Stomach smooth muscle (tissue), 2 donors: ENCODE results near the gene DPYSL5.

Experiments
- H3K27ac ChIP-seq: one replicate; pipeline ENCODE4 v1.7.0; 2013; ENCODE audit warnings: mild to moderate bottlenecking, low read length, inconsistent platforms
- H3K27me3 ChIP-seq, 2 donors: one replicate each; pipeline ENCODE4 v1.7.0; 2013; ENCODE audit warnings: low read length in 2 of 2; ENCODE audit not compliant: insufficient read depth in 2 of 2, control insufficient read depth in 1 of 2
- H3K36me3 ChIP-seq, 2 donors: one replicate each; pipeline ENCODE4 v1.7.0; 2013; ENCODE audit warnings: low read length in 2 of 2; ENCODE audit not compliant: control insufficient read depth in 2 of 2, insufficient read depth in 2 of 2
- H3K4me1 ChIP-seq: one replicate; pipeline ENCODE4 v1.7.0; 2013; ENCODE audit warnings: low read length; ENCODE audit not compliant: control insufficient read depth, insufficient read depth
- H3K4me3 ChIP-seq, 2 donors: one replicate each; pipeline ENCODE4 v1.7.0; 2013; ENCODE audit warnings: low read length in 2 of 2
- H3K9ac ChIP-seq, 2 donors: one replicate each; pipeline ENCODE4 v1.7.0; 2013; ENCODE audit warnings: low read length in 2 of 2, mild to moderate bottlenecking in 1 of 2
- H3K9me3 ChIP-seq, 2 donors: one replicate each; pipeline ENCODE4 v1.7.0; 2013; ENCODE audit warnings: low read length in 2 of 2; ENCODE audit not compliant: control insufficient read depth in 2 of 2
- donor health status: healthy.
- donor health status: Pancreatic carcinoma.

The DPYSL5 gene

GRCh38 chr2:26855466-26855865, 7.5 kb downstream of the DPYSL5 start:
- Histone ChIP-seq H3K4me3 (no peak overlapping the region), H3K9ac (no peak overlapping the region), H3K36me3 (no peaks in the 10 kb centered on the region), H3K27ac (no peak overlapping the region), H3K27me3 (peaks cover 14 to 30% of the 10 kb centered on the region in 2 donors), H3K9me3 (no peaks in the 10 kb centered on the region), H3K4me1 (no peaks in the 10 kb centered on the region)

DNA sequence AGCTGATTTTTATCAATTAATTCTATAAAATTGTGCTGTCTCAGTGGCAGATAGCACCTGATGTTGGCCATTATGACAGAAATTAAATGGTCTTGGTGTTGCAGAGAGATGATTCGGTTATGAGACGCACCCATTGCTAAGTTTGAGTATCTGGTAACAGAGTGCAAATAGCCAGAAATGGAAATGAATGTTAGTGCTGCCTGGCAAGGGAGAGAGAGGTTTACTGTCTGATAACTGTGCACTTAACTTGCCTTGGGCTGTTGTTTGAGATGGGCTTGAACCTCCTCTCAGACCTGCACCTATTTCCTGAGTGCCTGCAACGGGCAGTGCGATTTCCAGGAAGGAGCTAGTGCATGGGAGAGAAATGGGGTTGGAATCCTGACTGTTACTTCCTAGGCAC, 11.7 kb downstream of the DPYSL5 start:
- H3K4me1 ChIP-seq = no peaks in the 10 kb centered on the region
- no peak overlapping the region for H3K4me3 ChIP-seq
- no peaks in the 10 kb centered on the region for H3K9me3 ChIP-seq
- H3K27me3 ChIP-seq = peaks cover 7 to 12% of the 10 kb centered on the region in 2 donors
- no peaks in the 10 kb centered on the region for H3K36me3 ChIP-seq
- no peak overlapping the region for H3K9ac ChIP-seq
- H3K27ac ChIP-seq = no peak overlapping the region

DNA sequence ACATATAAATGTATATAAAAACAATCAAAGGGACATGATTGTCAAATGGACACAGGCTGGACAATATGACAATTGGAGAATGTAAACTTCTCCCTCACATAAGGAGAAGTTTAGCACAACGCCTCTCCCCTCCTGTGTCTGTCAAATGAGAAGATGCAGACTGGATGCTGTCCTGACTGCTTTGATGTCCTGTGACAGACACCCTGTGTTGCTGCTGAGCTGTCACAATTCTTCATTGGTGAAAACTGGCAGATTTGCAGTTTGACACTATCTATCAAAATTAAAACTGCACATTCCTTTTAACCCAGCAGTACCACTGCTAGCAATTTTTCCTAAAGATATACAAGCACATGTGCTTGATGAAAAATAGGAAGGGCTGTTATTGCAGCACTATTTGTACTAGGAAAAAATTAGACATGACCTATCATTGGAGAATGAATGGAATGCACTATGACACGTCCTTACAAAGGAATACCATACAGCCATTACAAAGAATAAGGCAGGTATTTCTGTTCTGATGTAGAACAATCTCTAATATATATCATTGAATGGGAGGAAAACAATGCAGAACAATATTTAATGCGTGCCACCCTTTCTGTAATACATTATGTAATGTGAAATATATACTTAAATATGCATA, 12.4 kb downstream of the DPYSL5 start:
- Histone ChIP-seq H3K9me3 (no peaks in the 10 kb centered on the region), H3K27ac (no peak overlapping the region), H3K9ac (no peak overlapping the region), H3K4me1 (no peaks in the 10 kb centered on the region), H3K27me3 (peaks cover 7 to 12% of the 10 kb centered on the region in 2 donors), H3K4me3 (no peak overlapping the region), H3K36me3 (no peaks in the 10 kb centered on the region)

- no peaks in the 10 kb centered on the region for H3K36me3 ChIP-seq
- no peak overlapping the region for H3K9ac ChIP-seq
- H3K4me3 ChIP-seq = no peak overlapping the region
- H3K4me1 ChIP-seq = no peaks in the 10 kb centered on the region
- H3K9me3 ChIP-seq = no peaks in the 10 kb centered on the region
- H3K27ac ChIP-seq = no peak overlapping the region
- H3K27me3 ChIP-seq = peaks cover 7 to 12% of the 10 kb centered on the region in 2 donors
Observed at GRCh38 chr2:26861610-26862224, 13.8 kb downstream of the DPYSL5 start.

- Histone ChIP-seq H3K9me3 (no peaks in the 10 kb centered on the region), H3K27me3 (peaks cover 7 to 12% of the 10 kb centered on the region in 2 donors), H3K9ac (no peak overlapping the region), H3K36me3 (no peaks in the 10 kb centered on the region), H3K27ac (no peak overlapping the region), H3K4me1 (no peaks in the 10 kb centered on the region), H3K4me3 (no peak overlapping the region)
Observed at GRCh38 chr2:26864226-26864625, 16.3 kb downstream of the DPYSL5 start.

GRCh38 chr2:26864646-26865045, 16.7 kb downstream of the DPYSL5 start:
- H3K9ac ChIP-seq = no peak overlapping the region
- H3K4me1 ChIP-seq = no peaks in the 10 kb centered on the region
- peaks cover 7 to 8% of the 10 kb centered on the region in 2 donors for H3K27me3 ChIP-seq
- H3K27ac ChIP-seq = no peak overlapping the region
- H3K9me3 ChIP-seq = no peaks in the 10 kb centered on the region
- H3K4me3 ChIP-seq = no peak overlapping the region
- no peaks in the 10 kb centered on the region for H3K36me3 ChIP-seq

DNA sequence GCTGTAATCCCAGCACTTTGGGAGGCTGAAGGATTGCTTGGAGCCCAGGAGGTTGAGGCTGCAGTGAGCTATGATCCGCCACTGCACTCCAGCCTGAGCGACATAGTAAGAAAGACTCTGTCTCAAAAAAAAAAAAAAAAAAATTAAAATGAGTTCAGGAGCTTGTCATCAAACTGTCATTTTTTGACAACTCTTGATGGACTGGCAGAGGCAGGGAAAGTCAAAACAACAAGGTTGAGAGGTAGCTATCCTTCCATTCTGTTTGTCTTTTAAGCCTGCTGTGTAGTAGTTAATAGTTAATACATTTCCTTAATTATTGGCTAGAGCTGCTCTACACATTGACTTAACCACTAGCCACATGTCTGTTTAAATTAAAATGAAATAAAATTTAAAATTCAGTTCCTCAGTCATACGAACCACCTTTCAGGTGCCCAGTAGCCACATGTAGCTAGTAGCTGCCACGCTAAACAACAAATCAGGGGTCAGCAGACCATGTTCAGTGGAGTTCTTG, 22.7 kb downstream of the DPYSL5 start:
- Histone ChIP-seq H3K36me3 (no peaks in the 10 kb centered on the region), H3K4me1 (no peaks in the 10 kb centered on the region), H3K9ac (no peak overlapping the region), H3K27me3 (peaks cover 3 to 10% of the 10 kb centered on the region in 2 donors), H3K4me3 (no peak overlapping the region), H3K27ac (no peak overlapping the region), H3K9me3 (no peaks in the 10 kb centered on the region)

- H3K36me3 ChIP-seq = no peaks in the 10 kb centered on the region
- no peak overlapping the region for H3K9ac ChIP-seq
- H3K4me1 ChIP-seq = no peaks in the 10 kb centered on the region
- no peaks in the 10 kb centered on the region for H3K9me3 ChIP-seq
- H3K27me3 ChIP-seq = peaks cover 3 to 10% of the 10 kb centered on the region in 2 donors
- no peak overlapping the region for H3K4me3 ChIP-seq
- no peak overlapping the region for H3K27ac ChIP-seq
Observed at GRCh38 chr2:26873286-26873983, 25.5 kb downstream of the DPYSL5 start.

DNA sequence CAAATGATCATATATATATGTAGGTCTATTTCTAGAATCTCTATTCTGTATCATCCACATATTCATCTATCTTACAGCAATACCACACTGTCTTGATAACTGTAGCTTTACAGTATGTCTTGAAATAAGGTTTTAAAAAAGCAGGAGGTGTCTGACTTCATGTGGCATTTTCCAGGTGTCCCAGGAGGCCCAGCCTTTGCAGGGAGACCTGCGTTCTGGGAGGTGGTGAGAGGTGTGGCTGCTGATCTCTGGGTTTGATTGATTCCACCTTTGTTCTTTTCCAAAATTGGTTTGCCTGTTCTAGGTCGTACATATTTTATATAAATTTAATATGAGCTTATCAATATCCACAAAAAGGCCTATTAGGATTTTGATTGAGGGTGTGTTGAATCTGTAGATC, 26.6 kb downstream of the DPYSL5 start:
- Histone ChIP-seq H3K9ac (no peak overlapping the region), H3K4me1 (no peaks in the 10 kb centered on the region), H3K4me3 (no peak overlapping the region), H3K9me3 (no peaks in the 10 kb centered on the region), H3K36me3 (no peaks in the 10 kb centered on the region), H3K27me3 (peaks cover 3 to 10% of the 10 kb centered on the region in 2 donors), H3K27ac (no peak overlapping the region)

GRCh38 chr2:26875065-26875634, 27.2 kb downstream of the DPYSL5 start:
- Histone ChIP-seq H3K9ac (no peak overlapping the region), H3K27me3 (peaks cover 2 to 10% of the 10 kb centered on the region in 2 donors), H3K4me3 (no peak overlapping the region), H3K4me1 (no peaks in the 10 kb centered on the region), H3K27ac (no peak overlapping the region), H3K9me3 (no peaks in the 10 kb centered on the region), H3K36me3 (no peaks in the 10 kb centered on the region)
